ENCODE results near the gene PAQR5. TPM values are rescaled to one million over a fixed set of nuclear protein-coding genes. Genes with fewer than 3 reads are reported as not detected.

Gene PAQR5
- total and polyA plus RNA-seq, 4 donors = 2.3 to 22.6 (median 10.5) TPM

DNA sequence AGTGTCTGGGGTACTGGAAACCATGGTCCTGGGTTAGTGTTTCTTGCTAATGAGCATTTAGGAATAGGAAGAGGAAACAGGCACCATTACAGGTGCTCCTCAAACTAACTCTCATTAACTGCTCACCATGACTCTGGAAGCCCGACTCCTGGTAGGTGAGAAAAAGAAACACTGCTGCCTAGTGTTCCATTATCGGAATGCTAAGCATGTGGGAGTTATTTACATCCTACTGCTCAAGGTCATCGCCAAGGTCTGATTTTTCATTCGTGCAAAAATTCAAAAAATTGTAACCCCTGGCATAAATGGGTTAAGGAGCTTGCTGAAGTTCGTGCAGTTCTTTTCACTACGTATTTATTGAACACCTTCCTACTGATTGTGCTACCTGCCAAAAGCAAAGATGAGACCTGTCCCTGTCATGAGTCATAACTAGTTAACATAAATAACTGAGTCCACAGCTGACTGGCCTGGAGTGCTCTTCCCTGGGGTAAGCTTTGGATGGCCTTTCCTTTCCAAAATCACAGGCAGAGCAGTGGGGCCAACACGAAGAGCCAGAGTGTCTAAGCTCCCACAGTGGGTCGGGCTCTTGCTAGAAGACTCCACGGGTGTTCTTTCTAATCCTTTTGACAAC, 22.7 kb upstream of the PAQR5 start:
- no peak overlapping the region for H3K9ac ChIP-seq (ENCODE audit: insufficient read depth in 1 of 2, low read length in 2 of 2)
- DNase-seq = no peak
- WGBS, 2 donors = 75 to 82% methylated on average over 9 of the region's 9 CpGs
- no peak overlapping the region for H3K4me3 ChIP-seq
- no peak for ATAC-seq (ENCODE audit: insufficient read depth, low FRiP score)
- no peak overlapping the region for H3K27ac ChIP-seq (ENCODE audit: low read depth in 1 of 2, low read length in 1 of 2)
- no peaks in the 10 kb centered on the region for H3K9me3 ChIP-seq (ENCODE audit: control insufficient read depth in 4 of 4, insufficient read depth in 3 of 4, low read length in 3 of 4)
- TF ChIP-seq, protein P1, sequence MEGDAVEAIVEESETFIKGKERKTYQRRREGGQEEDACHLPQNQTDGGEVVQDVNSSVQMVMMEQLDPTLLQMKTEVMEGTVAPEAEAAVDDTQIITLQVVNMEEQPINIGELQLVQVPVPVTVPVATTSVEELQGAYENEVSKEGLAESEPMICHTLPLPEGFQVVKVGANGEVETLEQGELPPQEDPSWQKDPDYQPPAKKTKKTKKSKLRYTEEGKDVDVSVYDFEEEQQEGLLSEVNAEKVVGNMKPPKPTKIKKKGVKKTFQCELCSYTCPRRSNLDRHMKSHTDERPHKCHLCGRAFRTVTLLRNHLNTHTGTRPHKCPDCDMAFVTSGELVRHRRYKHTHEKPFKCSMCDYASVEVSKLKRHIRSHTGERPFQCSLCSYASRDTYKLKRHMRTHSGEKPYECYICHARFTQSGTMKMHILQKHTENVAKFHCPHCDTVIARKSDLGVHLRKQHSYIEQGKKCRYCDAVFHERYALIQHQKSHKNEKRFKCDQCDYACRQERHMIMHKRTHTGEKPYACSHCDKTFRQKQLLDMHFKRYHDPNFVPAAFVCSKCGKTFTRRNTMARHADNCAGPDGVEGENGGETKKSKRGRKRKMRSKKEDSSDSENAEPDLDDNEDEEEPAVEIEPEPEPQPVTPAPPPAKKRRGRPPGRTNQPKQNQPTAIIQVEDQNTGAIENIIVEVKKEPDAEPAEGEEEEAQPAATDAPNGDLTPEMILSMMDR (IDR thresholded peaks at IDR 0.05; ENCODE audit: control extremely low read depth, extremely low read depth) = no peak
- no peaks in the 10 kb centered on the region for H3K27me3 ChIP-seq (ENCODE audit: control insufficient read depth in 3 of 3, insufficient read depth in 3 of 3, low read length in 2 of 3)
- no peaks in the 10 kb centered on the region for H3K36me3 ChIP-seq (ENCODE audit: control insufficient read depth in 4 of 4, insufficient read depth in 4 of 4, low read length in 4 of 4)
- peaks cover 2 to 38% (median 12%) of the 10 kb centered on the region in 5 donors for H3K4me1 ChIP-seq (ENCODE audit: control insufficient read depth in 5 of 5, insufficient read depth in 5 of 5, low read length in 5 of 5)

DNA sequence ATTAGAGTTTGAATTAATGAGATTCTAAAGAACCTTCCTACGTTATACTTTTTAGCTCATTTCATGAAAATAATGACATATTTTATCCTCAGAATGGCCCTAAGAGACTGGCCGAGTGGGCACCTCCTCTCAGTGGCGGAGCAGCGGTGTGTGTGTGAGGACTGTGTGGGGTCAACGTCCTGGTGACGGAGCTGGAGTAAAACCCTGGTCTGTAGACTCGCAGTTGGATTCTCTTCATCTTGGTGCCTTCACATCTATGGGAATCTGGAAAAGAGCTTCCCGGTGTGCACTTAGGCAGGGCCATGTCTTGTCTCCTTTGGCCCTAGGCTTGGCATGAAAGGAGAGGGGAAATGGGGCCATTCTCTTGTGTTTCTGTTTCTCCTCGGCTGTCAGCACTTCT, 21.4 kb upstream of the PAQR5 start:
- H3K4me1 ChIP-seq (ENCODE audit: control insufficient read depth in 5 of 5, insufficient read depth in 5 of 5, low read length in 5 of 5) = peaks cover 2 to 27% (median 8%) of the 10 kb centered on the region in 5 donors
- H3K9me3 ChIP-seq (ENCODE audit: control insufficient read depth in 4 of 4, insufficient read depth in 3 of 4, low read length in 3 of 4) = no peaks in the 10 kb centered on the region
- H3K9ac ChIP-seq (ENCODE audit: insufficient read depth in 1 of 2, low read length in 2 of 2) = no peak overlapping the region
- no peak for ATAC-seq (ENCODE audit: insufficient read depth, low FRiP score)
- no peak overlapping the region for H3K27ac ChIP-seq (ENCODE audit: low read depth in 1 of 2, low read length in 1 of 2)
- 87 to 93% methylated on average over 9 of the region's 9 CpGs for WGBS, 2 donors
- TF ChIP-seq, protein P1 (IDR thresholded peaks at IDR 0.05; ENCODE audit: control extremely low read depth, extremely low read depth) = no peak
- no peaks in the 10 kb centered on the region for H3K36me3 ChIP-seq (ENCODE audit: control insufficient read depth in 4 of 4, insufficient read depth in 4 of 4, low read length in 4 of 4)
- H3K27me3 ChIP-seq (ENCODE audit: control insufficient read depth in 3 of 3, insufficient read depth in 3 of 3, low read length in 2 of 3) = no peaks in the 10 kb centered on the region
- DNase-seq = no peak
- no peak overlapping the region for H3K4me3 ChIP-seq

DNA sequence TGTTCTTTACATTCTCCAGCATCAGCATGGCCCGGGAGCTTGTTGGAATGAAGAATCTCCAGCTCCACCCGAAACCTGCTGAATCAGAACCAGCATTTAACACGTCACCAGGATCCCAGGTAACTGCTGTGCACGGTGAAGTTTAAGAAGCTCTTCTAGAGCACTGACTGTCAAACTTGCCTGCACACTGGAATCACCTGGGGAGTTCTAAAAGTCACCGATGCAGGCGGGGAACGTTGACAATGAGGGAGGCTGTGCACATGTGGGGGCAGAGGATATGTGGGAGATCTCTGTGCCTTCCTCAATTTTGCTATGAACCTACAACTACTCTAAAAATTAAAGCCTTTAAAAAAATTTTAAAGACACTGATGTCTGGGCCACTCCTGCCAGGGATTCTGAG, 19.1 kb upstream of the PAQR5 start:
- TF ChIP-seq, protein P1 (IDR thresholded peaks at IDR 0.05; ENCODE audit: control extremely low read depth, extremely low read depth) = no peak
- 95% methylated on average over 7 of the region's 7 CpGs for WGBS, 2 donors
- Histone ChIP-seq H3K9me3 (ENCODE audit: control insufficient read depth in 4 of 4, insufficient read depth in 3 of 4, low read length in 3 of 4) (no peaks in the 10 kb centered on the region), H3K4me3 (no peak overlapping the region), H3K9ac (ENCODE audit: insufficient read depth in 1 of 2, low read length in 2 of 2) (no peak overlapping the region), H3K4me1 (ENCODE audit: control insufficient read depth in 5 of 5, insufficient read depth in 5 of 5, low read length in 5 of 5) (peaks cover 0 to 17% (median 4%) of the 10 kb centered on the region in 5 donors), H3K27ac (ENCODE audit: low read depth in 1 of 2, low read length in 1 of 2) (no peak overlapping the region), H3K27me3 (ENCODE audit: control insufficient read depth in 3 of 3, insufficient read depth in 3 of 3, low read length in 2 of 3) (no peaks in the 10 kb centered on the region), H3K36me3 (ENCODE audit: control insufficient read depth in 4 of 4, insufficient read depth in 4 of 4, low read length in 4 of 4) (no peaks in the 10 kb centered on the region)
- DNase-seq = no peak
- ATAC-seq (ENCODE audit: insufficient read depth, low FRiP score) = no peak

DNA sequence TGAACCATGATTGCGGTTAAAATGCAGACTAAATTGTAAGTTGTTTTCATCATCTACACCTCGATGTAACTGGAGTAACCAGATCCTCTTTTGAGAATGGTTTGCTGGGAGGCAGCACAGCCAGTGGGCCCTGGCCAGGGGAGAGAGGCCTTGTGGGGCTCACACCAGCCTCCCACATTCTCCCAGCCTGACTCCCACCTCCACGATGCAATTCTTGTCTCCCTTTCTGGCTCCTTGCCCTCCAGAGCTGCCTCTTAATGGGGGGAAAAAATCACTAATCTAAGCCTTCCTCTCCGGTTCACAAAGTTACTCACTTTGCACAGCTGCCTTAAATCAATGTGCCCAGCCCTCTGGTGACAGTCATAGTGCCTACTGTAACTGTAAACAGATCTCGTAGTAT, 17.9 kb upstream of the PAQR5 start:
- Histone ChIP-seq H3K27me3 (ENCODE audit: control insufficient read depth in 3 of 3, insufficient read depth in 3 of 3, low read length in 2 of 3) (no peaks in the 10 kb centered on the region), H3K9me3 (ENCODE audit: control insufficient read depth in 4 of 4, insufficient read depth in 3 of 4, low read length in 3 of 4) (no peaks in the 10 kb centered on the region), H3K36me3 (ENCODE audit: control insufficient read depth in 4 of 4, insufficient read depth in 4 of 4, low read length in 4 of 4) (no peaks in the 10 kb centered on the region), H3K4me1 (ENCODE audit: control insufficient read depth in 5 of 5, insufficient read depth in 5 of 5, low read length in 5 of 5) (peaks cover 0 to 8% (median 1%) of the 10 kb centered on the region in 5 donors), H3K27ac (ENCODE audit: low read depth in 1 of 2, low read length in 1 of 2) (no peak overlapping the region), H3K9ac (ENCODE audit: insufficient read depth in 1 of 2, low read length in 2 of 2) (no peak overlapping the region), H3K4me3 (no peak overlapping the region)
- 66 to 85% methylated on average over 5 of the region's 5 CpGs for WGBS, 2 donors
- DNase-seq = no peak
- TF ChIP-seq, protein P1 (IDR thresholded peaks at IDR 0.05; ENCODE audit: control extremely low read depth, extremely low read depth) = no peak
- ATAC-seq (ENCODE audit: insufficient read depth, low FRiP score) = no peak
